ENCODE data around the gene ATG4C. TPM values are rescaled to one million over a fixed set of nuclear protein-coding genes. Genes with fewer than 3 reads are reported as not detected.

Gene ATG4C
- total and polyA plus RNA-seq, 2 donors (not counting 3 experiments of a cell fraction or from before 2014, with no cell fraction given), result 2.8 to 11.8 TPM

DNA sequence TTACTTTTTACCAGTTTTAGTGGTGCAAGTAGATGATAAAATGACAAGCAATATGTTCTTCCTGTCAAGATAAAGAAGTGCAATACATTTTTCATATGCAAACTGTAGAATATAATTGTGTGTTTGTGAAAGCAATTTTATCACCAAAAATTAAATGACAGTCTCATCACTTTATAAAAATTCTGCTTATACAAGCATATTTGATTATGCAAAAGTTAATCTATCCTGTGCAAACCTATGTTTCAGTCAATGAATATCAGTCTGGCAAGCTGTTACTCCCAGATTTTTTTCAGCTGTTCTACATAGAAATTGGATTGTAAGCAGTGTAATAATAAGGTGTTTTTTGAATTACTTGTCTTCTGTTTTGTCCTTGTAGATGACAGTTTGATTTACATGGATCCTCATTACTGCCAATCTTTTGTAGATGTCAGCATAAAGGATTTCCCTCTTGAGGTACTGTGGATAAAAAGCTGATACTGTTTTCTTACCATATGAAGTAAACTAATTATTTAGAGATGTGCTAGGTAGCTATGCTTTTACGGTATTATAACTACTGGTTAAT, 50.5 kb downstream of the ATG4C start:
- no peaks in the 10 kb centered on the region for H3K9me3 ChIP-seq (replicated peaks; ENCODE audit: control insufficient read depth, insufficient read depth, low read length)
- no peaks in the 10 kb centered on the region for H3K27me3 ChIP-seq (ENCODE audit: control insufficient read depth in 2 of 2, insufficient read depth in 2 of 2, low read length in 2 of 2)
- no peak overlapping the region for H3K27ac ChIP-seq (ENCODE audit: insufficient read depth, low read depth, low read length)
- BruUV-seq (replicated peaks), result no TSS peak
- DNase-seq (ENCODE audit: low read depth, low spot score) (no peak), FAIRE-seq (no peak)
- no peak overlapping the region for H2AFZ ChIP-seq (ENCODE audit: low read depth, low read length)
- intact Hi-C loops (cut with micrococcal nuclease), result no loop called here
- no peaks in the 10 kb centered on the region for H4K20me1 ChIP-seq (replicated peaks; ENCODE audit: control insufficient read depth, extremely low read depth, insufficient read depth, low read length)
- no peaks in the 10 kb centered on the region for H3K36me3 ChIP-seq (ENCODE audit: control insufficient read depth in 2 of 2, extremely low read depth in 1 of 2, insufficient read depth in 2 of 2, low read length in 2 of 2)
- no peaks in the 10 kb centered on the region for H3K9me1 ChIP-seq (replicated peaks; ENCODE audit: control insufficient read depth, extremely low read depth, insufficient read depth, low read length)
- POLR2A ChIA-PET, result no interaction called here
- no peak for TF ChIP-seq FOS (IDR thresholded peaks at IDR 0.05; ENCODE audit: borderline replicate concordance, insufficient read depth, low read length)
- no peak for TF ChIP-seq EZH2 (IDR thresholded peaks at IDR 0.05; ENCODE audit: borderline replicate concordance, low read depth, low read length, severe bottlenecking)
- TF ChIP-seq, protein P1, sequence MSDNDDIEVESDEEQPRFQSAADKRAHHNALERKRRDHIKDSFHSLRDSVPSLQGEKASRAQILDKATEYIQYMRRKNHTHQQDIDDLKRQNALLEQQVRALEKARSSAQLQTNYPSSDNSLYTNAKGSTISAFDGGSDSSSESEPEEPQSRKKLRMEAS (IDR thresholded peaks at IDR 0.05; ENCODE audit: insufficient read depth, insufficient read length), result no peak
- no peak for TF ChIP-seq POLR2AphosphoS5 (IDR thresholded peaks at IDR 0.05; ENCODE audit: insufficient read depth, low read depth, low read length)
- TF ChIP-seq JUN (IDR thresholded peaks at IDR 0.05; ENCODE audit: borderline replicate concordance, insufficient read depth, insufficient read length, low read depth), result no peak
- no peak for TF ChIP-seq MYC (IDR thresholded peaks at IDR 0.05; ENCODE audit: low read depth, low read length)
- TF ChIP-seq POLR2A (IDR thresholded peaks at IDR 0.05; ENCODE audit: low read depth, low read length), result no peak
- no peak for TF ChIP-seq GATA2 (IDR thresholded peaks at IDR 0.05; ENCODE audit: insufficient read depth, insufficient read length, low read depth, low read length)
- no peak for TF ChIP-seq CTCF (IDR thresholded peaks at IDR 0.05; ENCODE audit: extremely low read depth in 1 of 2, insufficient read depth in 1 of 2, low read depth in 1 of 2, low read length in 2 of 2)
- dilution Hi-C loops (cut with MboI; ENCODE audit: extremely low pct_ligation_motif_present, low sequenced_read_pairs), result no loop called here
- CTCF ChIA-PET, result interaction anchor here (1.0 kb wide), 1 partner anchor 659 kb away, joined by 3 read pairs; no protein-coding TSS in a partner anchor
- no peak overlapping the region for H3K9ac ChIP-seq (replicated peaks; ENCODE audit: extremely low read depth, insufficient read depth, low read length)
- no peaks in the 10 kb centered on the region for H3K4me1 ChIP-seq (ENCODE audit: control insufficient read depth, extremely low read depth, insufficient read depth, low read length)
- no peak overlapping the region for H3K4me3 ChIP-seq (replicated peaks in 1 of 3; ENCODE audit: insufficient read depth in 1 of 3, low read depth in 1 of 3, low read length in 3 of 3)
- H3K4me2 ChIP-seq (ENCODE audit: insufficient read depth, low read length), result no peak overlapping the region
- no peaks in the 10 kb centered on the region for H3K79me2 ChIP-seq (ENCODE audit: control insufficient read depth, insufficient read depth, low read length)
